GM19193 (cell line): ENCODE data around the gene SIGLEC9.

Source experiments
- POLR2A ChIP-seq: IDR thresholded peaks from 4 replicates; pipeline ENCODE4 v1.6.1; 2011; ENCODE audit not compliant: insufficient read depth, insufficient read length; ENCODE audit errors: extremely low read depth

The SIGLEC9 gene

DNA sequence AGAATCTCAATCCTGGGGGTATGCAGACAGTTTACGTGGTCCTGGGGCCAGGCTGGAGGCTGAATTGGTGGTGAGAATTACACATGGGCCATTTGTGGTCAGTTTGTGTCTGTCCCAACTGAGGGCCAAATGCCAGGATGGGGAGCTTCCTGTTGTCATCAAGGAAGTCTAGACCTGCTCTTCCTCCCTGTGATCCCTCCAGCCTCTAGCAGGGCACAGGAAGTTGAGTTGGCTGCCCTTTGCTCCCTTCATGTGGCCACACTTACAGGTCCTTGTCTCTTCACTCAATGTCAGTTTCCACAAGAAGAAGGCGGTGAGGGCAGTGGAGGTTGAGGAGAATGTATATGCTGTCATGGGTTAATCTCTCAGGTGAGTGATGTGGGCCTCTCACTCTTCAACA, 47.5 kb downstream of the SIGLEC9 start:
- no peak for TF ChIP-seq POLR2A

GRCh38 chr19:51173681-51174080, 49.0 kb downstream of the SIGLEC9 start:
- TF ChIP-seq POLR2A = no peak

DNA sequence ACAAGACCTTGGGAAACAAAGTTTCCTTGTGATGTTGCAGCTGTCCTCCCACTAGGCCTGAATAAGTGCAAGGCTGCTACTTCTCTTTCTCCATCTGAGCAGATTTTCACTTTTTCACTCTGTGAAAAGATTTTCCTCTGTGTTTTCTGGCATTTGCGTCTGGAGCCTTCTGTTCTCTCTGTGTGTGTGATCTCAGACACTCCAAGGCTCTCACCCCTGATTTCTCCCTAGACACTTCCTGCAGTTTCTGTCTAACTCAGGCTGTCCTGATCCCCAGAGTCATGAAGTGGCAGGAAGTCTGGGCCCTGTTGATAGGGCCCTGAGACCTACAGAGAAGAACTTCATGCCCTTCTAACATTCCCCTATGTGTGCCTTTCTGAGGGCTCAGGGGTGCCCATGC, 54.5 kb downstream of the SIGLEC9 start:
- no peak for TF ChIP-seq POLR2A
